Osteoblast (primary cell): ENCODE data around the gene RABGGTB. TPM values are rescaled to one million over a fixed set of nuclear protein-coding genes. Genes with fewer than 3 reads are reported as not detected.
"Not testable (repeated sequence)": the region's sequence is repeated elsewhere in the genome, so short reads cannot be mapped to it uniquely, and the experiment has no call there.

Experiments
- DNase-seq: peaks from one replicate; pipeline ENCODE4 v3.0.0; 2011; ENCODE audit warnings: low spot score, mixed read lengths; ENCODE audit not compliant: insufficient read length; ENCODE audit errors: missing footprints
- H2AFZ ChIP-seq: 2 replicates; pipeline ENCODE4 v1.6.0; 2011; ENCODE audit warnings: mild to moderate bottlenecking, low read length
- H3K27ac ChIP-seq: 2 replicates; pipeline ENCODE4 v1.5.1; 2011; ENCODE audit warnings: mild to moderate bottlenecking, low read depth, low read length, moderate library complexity
- H3K27me3 ChIP-seq: 2 replicates; pipeline ENCODE4 v1.6.0; 2012; ENCODE audit warnings: mild to moderate bottlenecking, control low read depth, inconsistent platforms, low read length, moderate library complexity; ENCODE audit not compliant: insufficient read depth
- H3K36me3 ChIP-seq: 2 replicates; pipeline ENCODE4 v1.5.1; 2011; ENCODE audit warnings: mild to moderate bottlenecking, low read length, control low read depth, moderate library complexity; ENCODE audit not compliant: insufficient read depth
- H3K4me1 ChIP-seq: 2 replicates; pipeline ENCODE4 v1.5.1; 2011; ENCODE audit warnings: mild to moderate bottlenecking, low read length, control low read depth, moderate library complexity; ENCODE audit not compliant: insufficient read depth
- H3K4me2 ChIP-seq: 2 replicates; pipeline ENCODE4 v1.6.0; 2011; ENCODE audit warnings: mild to moderate bottlenecking, low read length; ENCODE audit not compliant: insufficient read depth
- H3K4me3 ChIP-seq: fragments of 200-600 bp; sonication (generic); 3 replicates; pipeline ENCODE4 v1.5.1; 2012; ENCODE audit warnings: mild to moderate bottlenecking, low read length, inconsistent platforms; ENCODE audit not compliant: insufficient read depth
- H3K79me2 ChIP-seq: 2 replicates; pipeline ENCODE4 v1.6.0; 2012; ENCODE audit warnings: mild to moderate bottlenecking, low read length, control low read depth, inconsistent platforms; ENCODE audit not compliant: insufficient read depth
- H3K9me3 ChIP-seq: 2 replicates; pipeline ENCODE4 v1.5.1; 2011; ENCODE audit warnings: low read depth, low read length, control low read depth
- H4K20me1 ChIP-seq: 2 replicates; pipeline ENCODE4 v1.6.0; 2012; ENCODE audit warnings: mild to moderate bottlenecking, low read length, control low read depth; ENCODE audit not compliant: insufficient read depth
- total RNA-seq: library from RNA; depleted of rRNA; stranded (reverse); fragments of >200 nt; gene quantifications from 2 replicates; pipeline ENCODE4 v1.2.3, GENCODE V29; 2012
- TF ChIP-seq, protein P1 (sequence below): IDR thresholded peaks from 2 replicates; pipeline ENCODE4 v1.5.1; 2011; ENCODE audit warnings: mild to moderate bottlenecking, low read depth, low read length, moderate library complexity; ENCODE audit errors: extremely low read depth

RABGGTB gene
- total RNA-seq = 66.0 and 76.0 TPM in 2 replicates

- Histone ChIP-seq H3K27me3 (no peaks in the 10 kb centered on the region), H3K36me3 (peaks cover 34% of the 10 kb centered on the region), H2AFZ (peak within 1 kb of the TSS; percentile 91), H3K4me2 (peak within 1 kb of the TSS; percentile 86), H3K27ac (peak within 1 kb of the TSS; percentile 75), H3K9me3 (no peaks in the 10 kb centered on the region), H3K79me2 (peaks cover 46% of the 10 kb centered on the region), H4K20me1 (peaks cover 45% of the 10 kb centered on the region), H3K4me1 (peaks cover 35% of the 10 kb centered on the region), H3K4me3 (peak within 1 kb of the TSS; percentile 85)
- DNase-seq = peak; percentile 93
- TF ChIP-seq, protein P1, sequence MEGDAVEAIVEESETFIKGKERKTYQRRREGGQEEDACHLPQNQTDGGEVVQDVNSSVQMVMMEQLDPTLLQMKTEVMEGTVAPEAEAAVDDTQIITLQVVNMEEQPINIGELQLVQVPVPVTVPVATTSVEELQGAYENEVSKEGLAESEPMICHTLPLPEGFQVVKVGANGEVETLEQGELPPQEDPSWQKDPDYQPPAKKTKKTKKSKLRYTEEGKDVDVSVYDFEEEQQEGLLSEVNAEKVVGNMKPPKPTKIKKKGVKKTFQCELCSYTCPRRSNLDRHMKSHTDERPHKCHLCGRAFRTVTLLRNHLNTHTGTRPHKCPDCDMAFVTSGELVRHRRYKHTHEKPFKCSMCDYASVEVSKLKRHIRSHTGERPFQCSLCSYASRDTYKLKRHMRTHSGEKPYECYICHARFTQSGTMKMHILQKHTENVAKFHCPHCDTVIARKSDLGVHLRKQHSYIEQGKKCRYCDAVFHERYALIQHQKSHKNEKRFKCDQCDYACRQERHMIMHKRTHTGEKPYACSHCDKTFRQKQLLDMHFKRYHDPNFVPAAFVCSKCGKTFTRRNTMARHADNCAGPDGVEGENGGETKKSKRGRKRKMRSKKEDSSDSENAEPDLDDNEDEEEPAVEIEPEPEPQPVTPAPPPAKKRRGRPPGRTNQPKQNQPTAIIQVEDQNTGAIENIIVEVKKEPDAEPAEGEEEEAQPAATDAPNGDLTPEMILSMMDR = no peak
These were observed at the start of gene RABGGTB for GRCh38 chr1:75785983-75786853. Gene RABGGTB (plus strand): TSS chr1:75786256. CDS start chr1:75786272, 16 bp downstream.

- no peak overlapping the region for H3K4me2 ChIP-seq
- H3K4me3 ChIP-seq = no peak overlapping the region
- H3K79me2 ChIP-seq = no peaks in the 10 kb centered on the region
- no peaks in the 10 kb centered on the region for H4K20me1 ChIP-seq
- H3K27me3 ChIP-seq = no peaks in the 10 kb centered on the region
- no peak for DNase-seq
- no peaks in the 10 kb centered on the region for H3K4me1 ChIP-seq
- H3K36me3 ChIP-seq = peaks cover 23% of the 10 kb centered on the region
- H2AFZ ChIP-seq = no peak overlapping the region
- H3K27ac ChIP-seq = no peak overlapping the region
- TF ChIP-seq, protein P1 = no peak
- no peaks in the 10 kb centered on the region for H3K9me3 ChIP-seq
These were observed 43.9 kb upstream of the RABGGTB start for GRCh38 chr1:75742047-75742625.

GRCh38 chr1:75745276-75745675 is 40.8 kb upstream of the RABGGTB start:
- no peaks in the 10 kb centered on the region for H3K27me3 ChIP-seq
- H3K79me2 ChIP-seq = no peaks in the 10 kb centered on the region
- H3K4me2 ChIP-seq = no peak overlapping the region
- no peak overlapping the region for H2AFZ ChIP-seq
- peaks cover 19% of the 10 kb centered on the region for H3K36me3 ChIP-seq
- no peaks in the 10 kb centered on the region for H3K9me3 ChIP-seq
- no peak overlapping the region for H3K27ac ChIP-seq
- TF ChIP-seq, protein P1 = no peak
- H4K20me1 ChIP-seq = no peaks in the 10 kb centered on the region
- H3K4me3 ChIP-seq = no peak overlapping the region
- H3K4me1 ChIP-seq = no peaks in the 10 kb centered on the region
- DNase-seq = no peak

- not testable (repeated sequence) for DNase-seq, H3K4me2 ChIP-seq, H3K36me3 ChIP-seq, H3K4me3 ChIP-seq, H4K20me1 ChIP-seq, H3K27ac ChIP-seq, H3K9me3 ChIP-seq, H3K79me2 ChIP-seq, H3K27me3 ChIP-seq, H3K4me1 ChIP-seq, H2AFZ ChIP-seq
These were observed 28.8 kb upstream of the RABGGTB start for GRCh38 chr1:75757210-75757609.

- H3K9me3 ChIP-seq, H3K4me2 ChIP-seq, H4K20me1 ChIP-seq, DNase-seq, H3K4me3 ChIP-seq, H3K36me3 ChIP-seq, H3K79me2 ChIP-seq, H2AFZ ChIP-seq, H3K27me3 ChIP-seq, H3K4me1 ChIP-seq, H3K27ac ChIP-seq: not testable (repeated sequence)
These were observed 27.5 kb upstream of the RABGGTB start for GRCh38 chr1:75758543-75758942.
